ENCODE data around the gene SCAI.

GRCh38 chr9:124906966-124907365, 236.4 kb downstream of the SCAI start:
- TF ChIP-seq POLR2AphosphoS5 (IDR thresholded peaks at IDR 0.05; ENCODE audit: low read depth, low read length) (no peak), TAF1 (IDR thresholded peaks at IDR 0.05; ENCODE audit: borderline replicate concordance, insufficient read depth, low read length) (no peak), SIN3A (IDR thresholded peaks at IDR 0.05; ENCODE audit: borderline replicate concordance, insufficient read depth, low read length) (no peak)
